Liver (tissue), 9 donors: Measurements from ENCODE around the gene HMSD. TPM values are rescaled to one million over a fixed set of nuclear protein-coding genes. Genes with fewer than 3 reads are reported as not detected.

Experiments
- DNase-seq: peaks from one replicate; pipeline ENCODE4 v3.0.0-alpha.2; 2017; ENCODE audit warnings: low spot score
- H3K27ac ChIP-seq, 2 donors: one replicate each; pipeline ENCODE4 v1.7.0; 2013; ENCODE audit warnings: inconsistent platforms in 2 of 2, low read length in 2 of 2, control low read depth in 1 of 2, low read depth in 1 of 2, mild to moderate bottlenecking in 1 of 2
- H3K27me3 ChIP-seq, 4 donors: one replicate each; pipeline versions ENCODE4 v1.6.1 to v1.7.0; 2013; ENCODE audit warnings: low read length in 3 of 4, inconsistent platforms in 1 of 4, mild to moderate bottlenecking in 1 of 4, moderate library complexity in 1 of 4; ENCODE audit not compliant: control insufficient read depth in 4 of 4, insufficient read depth in 4 of 4
- H3K36me3 ChIP-seq, 4 donors: one replicate each; pipeline versions ENCODE4 v1.6.1 to v1.7.0; 2013; ENCODE audit warnings: low read length in 3 of 4, mild to moderate bottlenecking in 3 of 4, low read depth in 1 of 4, moderate library complexity in 1 of 4; ENCODE audit not compliant: control insufficient read depth in 4 of 4, insufficient read depth in 3 of 4
- H3K4me1 ChIP-seq, 4 donors: one replicate each; pipeline versions ENCODE4 v1.6.1 to v1.7.0; 2013; ENCODE audit warnings: low read length in 3 of 4, mild to moderate bottlenecking in 3 of 4, moderate library complexity in 1 of 4; ENCODE audit not compliant: control insufficient read depth in 4 of 4, insufficient read depth in 4 of 4
- H3K4me3 ChIP-seq, 3 donors: one replicate each; pipeline versions ENCODE4 v1.6.1 to v1.7.0; 2013; ENCODE audit warnings: low read length in 3 of 3, control low read depth in 1 of 3, low read depth in 1 of 3, mild to moderate bottlenecking in 1 of 3
- H3K9ac ChIP-seq, 2 donors: one replicate each; pipeline ENCODE4 v1.7.0; 2013; ENCODE audit warnings: low read length in 2 of 2, mild to moderate bottlenecking in 2 of 2, moderate library complexity in 2 of 2, control low read depth in 1 of 2, low read depth in 1 of 2
- H3K9me3 ChIP-seq, 4 donors: one replicate each; pipeline versions ENCODE4 v1.6.1 to v1.7.0; 2013; ENCODE audit warnings: low read length in 3 of 4; ENCODE audit not compliant: control insufficient read depth in 4 of 4
- EGR1 ChIP-seq, 2 donors: IDR thresholded peaks; 2 replicates each; pipeline ENCODE4 v1.6.1; 2016 to 2018; ENCODE audit warnings: antibody characterized with exemption in 2 of 2, low read depth in 2 of 2
- FOXA1 ChIP-seq: IDR thresholded peaks from 2 replicates; pipeline ENCODE4 v1.6.1; 2016; ENCODE audit warnings: antibody characterized with exemption
- FOXA2 ChIP-seq: IDR thresholded peaks from 2 replicates; pipeline ENCODE4 v1.6.1; 2016; ENCODE audit warnings: antibody characterized with exemption
- GABPA ChIP-seq, 2 donors: IDR thresholded peaks in 1 of 2; conservative IDR thresholded peaks in 1 of 2; 2 replicates each; pipeline ENCODE4 v1.6.1; 2016; ENCODE audit warnings: antibody characterized with exemption in 2 of 2, mild to moderate bottlenecking in 1 of 2, moderate library complexity in 1 of 2
- HNF4A ChIP-seq, 2 donors: conservative IDR thresholded peaks; 2 replicates each; pipeline ENCODE4 v1.6.1; 2016; ENCODE audit warnings: antibody characterized with exemption in 2 of 2, mild to moderate bottlenecking in 2 of 2
- HNF4G ChIP-seq: IDR thresholded peaks from 2 replicates; pipeline ENCODE4 v1.6.1; 2016; ENCODE audit warnings: antibody characterized with exemption
- JUND ChIP-seq, 2 donors: IDR thresholded peaks; 2 replicates each; pipeline ENCODE4 v1.6.1; 2016; ENCODE audit warnings: antibody characterized with exemption in 2 of 2
- NR2F2 ChIP-seq: IDR thresholded peaks from 2 replicates; pipeline ENCODE4 v1.6.1; 2016; ENCODE audit warnings: antibody characterized with exemption
- RAD21 ChIP-seq, 2 donors: IDR thresholded peaks; 2 replicates each; pipeline ENCODE4 v1.6.1; 2016; ENCODE audit warnings: antibody characterized with exemption in 2 of 2, mild to moderate bottlenecking in 2 of 2
- RXRA ChIP-seq, 2 donors: IDR thresholded peaks; 2 replicates each; pipeline ENCODE4 v1.6.1; 2017 to 2018; ENCODE audit warnings: antibody characterized with exemption in 2 of 2, mild to moderate bottlenecking in 1 of 2
- TAF1 ChIP-seq: conservative IDR thresholded peaks from 2 replicates; pipeline ENCODE4 v1.6.1; 2016; ENCODE audit warnings: antibody characterized with exemption, mild to moderate bottlenecking
- YY1 ChIP-seq: IDR thresholded peaks from 2 replicates; pipeline ENCODE4 v1.6.1; 2016; ENCODE audit warnings: antibody characterized with exemption, mild to moderate bottlenecking
- WGBS: extraction: QIAGEN DNeasy Blood & Tissue Kit; methylation state at CpG from one replicate; pipeline ENCODE4 v1.1.7; 2013; 5-methylcytosine and 5-hydroxymethylcytosine counted together
- polyA plus RNA-seq, 2 donors: library from polyadenylated mRNA; stranded (reverse) in 1 of 2; unstranded in 1 of 2; fragments of 200-250 nt in 1 of 2; fragments of >200 nt in 1 of 2; fragmentation: Nextera tagmentation in 1 of 2; extraction: Ambion mirVana in 1 of 2; gene quantifications; one replicate each; pipeline versions ENCODE4 v1.2.1 to v1.2.3, GENCODE V29; 2013 to 2015
- total RNA-seq, 2 donors: library from RNA; depleted of rRNA; stranded (reverse); fragments of >200 nt; gene quantifications; one replicate each; pipeline ENCODE4 v1.2.3, GENCODE V29; 2014
- TF ChIP-seq, protein P1 (sequence below): fragments of 150-350 bp; IDR thresholded peaks from 2 replicates; pipeline ENCODE4 v1.5.1; 2017; ENCODE audit warnings: improper control_type of control experiment, low read depth, low read length; ENCODE audit not compliant: missing input control
- TF ChIP-seq, protein P2 (sequence below): IDR thresholded peaks from 2 replicates; pipeline ENCODE4 v1.6.1; 2016; ENCODE audit warnings: antibody characterized with exemption
- TF ChIP-seq, protein P3 (sequence below): IDR thresholded peaks from 2 replicates; pipeline ENCODE4 v1.6.1; 2016; ENCODE audit warnings: antibody characterized with exemption
- TF ChIP-seq, protein P4 (sequence below): IDR thresholded peaks from 2 replicates; pipeline ENCODE4 v1.6.1; 2016; ENCODE audit warnings: antibody characterized with exemption, mild to moderate bottlenecking
- TF ChIP-seq, protein P5 (sequence below): IDR thresholded peaks from 2 replicates; pipeline ENCODE4 v1.6.1; 2016; ENCODE audit warnings: antibody characterized with exemption
- donor health status: healthy.
- donor health status: healthy.
- donor health status: healthy.
- donor health status: healthy.
- donor health status: healthy.

Gene HMSD
- total and polyA plus RNA-seq, 4 donors = 0.13 to 0.28 (median 0.14) TPM; not detected in 1

DNA sequence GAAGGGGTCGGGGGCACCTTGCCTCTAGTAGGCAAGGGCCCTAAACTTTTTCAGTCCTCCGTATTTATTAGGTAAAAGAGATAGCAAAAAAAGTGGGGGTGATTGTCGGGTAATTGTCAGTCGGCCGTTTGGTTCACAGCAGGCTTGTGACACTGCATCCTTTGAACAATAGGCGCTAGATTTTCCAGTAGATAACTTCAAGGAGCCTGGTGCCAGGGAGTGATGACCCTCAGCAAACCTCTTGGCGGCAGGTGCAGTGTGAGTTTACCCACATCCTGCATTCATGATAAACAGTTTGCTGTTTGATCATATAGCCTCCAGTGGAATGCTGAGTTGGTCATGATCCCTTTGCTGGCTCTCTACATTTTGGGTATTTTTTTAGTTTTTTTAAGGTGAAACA lies 43.6 kb downstream of the HMSD start:
- H3K36me3 ChIP-seq = no peaks in the 10 kb centered on the region
- no peak for DNase-seq
- H3K4me1 ChIP-seq = no peaks in the 10 kb centered on the region
- no peaks in the 10 kb centered on the region for H3K27me3 ChIP-seq
- TF ChIP-seq HNF4A (conservative IDR thresholded peaks at IDR 0.05) (no peak), EGR1 (IDR thresholded peaks at IDR 0.05; ENCODE audit: low read depth in 2 of 2) (no peak), RAD21 (IDR thresholded peaks at IDR 0.05) (no peak), FOXA2 (no peak), TAF1 (no peak), YY1 (no peak), RXRA (IDR thresholded peaks at IDR 0.05) (no peak), HNF4G (no peak), GABPA (IDR thresholded peaks at IDR 0.05 in 1 of 2, conservative IDR thresholded peaks at IDR 0.05 in 1 of 2) (no peak), NR2F2 (no peak), JUND (IDR thresholded peaks at IDR 0.05) (no peak), FOXA1 (no peak)
- TF ChIP-seq, protein P1, sequence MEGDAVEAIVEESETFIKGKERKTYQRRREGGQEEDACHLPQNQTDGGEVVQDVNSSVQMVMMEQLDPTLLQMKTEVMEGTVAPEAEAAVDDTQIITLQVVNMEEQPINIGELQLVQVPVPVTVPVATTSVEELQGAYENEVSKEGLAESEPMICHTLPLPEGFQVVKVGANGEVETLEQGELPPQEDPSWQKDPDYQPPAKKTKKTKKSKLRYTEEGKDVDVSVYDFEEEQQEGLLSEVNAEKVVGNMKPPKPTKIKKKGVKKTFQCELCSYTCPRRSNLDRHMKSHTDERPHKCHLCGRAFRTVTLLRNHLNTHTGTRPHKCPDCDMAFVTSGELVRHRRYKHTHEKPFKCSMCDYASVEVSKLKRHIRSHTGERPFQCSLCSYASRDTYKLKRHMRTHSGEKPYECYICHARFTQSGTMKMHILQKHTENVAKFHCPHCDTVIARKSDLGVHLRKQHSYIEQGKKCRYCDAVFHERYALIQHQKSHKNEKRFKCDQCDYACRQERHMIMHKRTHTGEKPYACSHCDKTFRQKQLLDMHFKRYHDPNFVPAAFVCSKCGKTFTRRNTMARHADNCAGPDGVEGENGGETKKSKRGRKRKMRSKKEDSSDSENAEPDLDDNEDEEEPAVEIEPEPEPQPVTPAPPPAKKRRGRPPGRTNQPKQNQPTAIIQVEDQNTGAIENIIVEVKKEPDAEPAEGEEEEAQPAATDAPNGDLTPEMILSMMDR = no peak
- TF ChIP-seq, protein P2, sequence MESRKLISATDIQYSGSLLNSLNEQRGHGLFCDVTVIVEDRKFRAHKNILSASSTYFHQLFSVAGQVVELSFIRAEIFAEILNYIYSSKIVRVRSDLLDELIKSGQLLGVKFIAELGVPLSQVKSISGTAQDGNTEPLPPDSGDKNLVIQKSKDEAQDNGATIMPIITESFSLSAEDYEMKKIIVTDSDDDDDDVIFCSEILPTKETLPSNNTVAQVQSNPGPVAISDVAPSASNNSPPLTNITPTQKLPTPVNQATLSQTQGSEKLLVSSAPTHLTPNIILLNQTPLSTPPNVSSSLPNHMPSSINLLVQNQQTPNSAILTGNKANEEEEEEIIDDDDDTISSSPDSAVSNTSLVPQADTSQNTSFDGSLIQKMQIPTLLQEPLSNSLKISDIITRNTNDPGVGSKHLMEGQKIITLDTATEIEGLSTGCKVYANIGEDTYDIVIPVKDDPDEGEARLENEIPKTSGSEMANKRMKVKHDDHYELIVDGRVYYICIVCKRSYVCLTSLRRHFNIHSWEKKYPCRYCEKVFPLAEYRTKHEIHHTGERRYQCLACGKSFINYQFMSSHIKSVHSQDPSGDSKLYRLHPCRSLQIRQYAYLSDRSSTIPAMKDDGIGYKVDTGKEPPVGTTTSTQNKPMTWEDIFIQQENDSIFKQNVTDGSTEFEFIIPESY = no peak
- TF ChIP-seq, protein P3, sequence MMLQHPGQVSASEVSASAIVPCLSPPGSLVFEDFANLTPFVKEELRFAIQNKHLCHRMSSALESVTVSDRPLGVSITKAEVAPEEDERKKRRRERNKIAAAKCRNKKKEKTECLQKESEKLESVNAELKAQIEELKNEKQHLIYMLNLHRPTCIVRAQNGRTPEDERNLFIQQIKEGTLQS = no peak
- TF ChIP-seq, protein P4, sequence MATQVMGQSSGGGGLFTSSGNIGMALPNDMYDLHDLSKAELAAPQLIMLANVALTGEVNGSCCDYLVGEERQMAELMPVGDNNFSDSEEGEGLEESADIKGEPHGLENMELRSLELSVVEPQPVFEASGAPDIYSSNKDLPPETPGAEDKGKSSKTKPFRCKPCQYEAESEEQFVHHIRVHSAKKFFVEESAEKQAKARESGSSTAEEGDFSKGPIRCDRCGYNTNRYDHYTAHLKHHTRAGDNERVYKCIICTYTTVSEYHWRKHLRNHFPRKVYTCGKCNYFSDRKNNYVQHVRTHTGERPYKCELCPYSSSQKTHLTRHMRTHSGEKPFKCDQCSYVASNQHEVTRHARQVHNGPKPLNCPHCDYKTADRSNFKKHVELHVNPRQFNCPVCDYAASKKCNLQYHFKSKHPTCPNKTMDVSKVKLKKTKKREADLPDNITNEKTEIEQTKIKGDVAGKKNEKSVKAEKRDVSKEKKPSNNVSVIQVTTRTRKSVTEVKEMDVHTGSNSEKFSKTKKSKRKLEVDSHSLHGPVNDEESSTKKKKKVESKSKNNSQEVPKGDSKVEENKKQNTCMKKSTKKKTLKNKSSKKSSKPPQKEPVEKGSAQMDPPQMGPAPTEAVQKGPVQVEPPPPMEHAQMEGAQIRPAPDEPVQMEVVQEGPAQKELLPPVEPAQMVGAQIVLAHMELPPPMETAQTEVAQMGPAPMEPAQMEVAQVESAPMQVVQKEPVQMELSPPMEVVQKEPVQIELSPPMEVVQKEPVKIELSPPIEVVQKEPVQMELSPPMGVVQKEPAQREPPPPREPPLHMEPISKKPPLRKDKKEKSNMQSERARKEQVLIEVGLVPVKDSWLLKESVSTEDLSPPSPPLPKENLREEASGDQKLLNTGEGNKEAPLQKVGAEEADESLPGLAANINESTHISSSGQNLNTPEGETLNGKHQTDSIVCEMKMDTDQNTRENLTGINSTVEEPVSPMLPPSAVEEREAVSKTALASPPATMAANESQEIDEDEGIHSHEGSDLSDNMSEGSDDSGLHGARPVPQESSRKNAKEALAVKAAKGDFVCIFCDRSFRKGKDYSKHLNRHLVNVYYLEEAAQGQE = no peak
- TF ChIP-seq, protein P5, sequence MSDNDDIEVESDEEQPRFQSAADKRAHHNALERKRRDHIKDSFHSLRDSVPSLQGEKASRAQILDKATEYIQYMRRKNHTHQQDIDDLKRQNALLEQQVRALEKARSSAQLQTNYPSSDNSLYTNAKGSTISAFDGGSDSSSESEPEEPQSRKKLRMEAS = no peak
- no peak overlapping the region for H3K4me3 ChIP-seq
- 90% methylated on average over 7 of the region's 7 CpGs for WGBS
- H3K9me3 ChIP-seq = no peaks in the 10 kb centered on the region
- no peak overlapping the region for H3K27ac ChIP-seq
- H3K9ac ChIP-seq = no peak overlapping the region
